GM10847 (cell line): ENCODE measurements around the gene CSTF3.

ENCODE experiments used
- POLR2A ChIP-seq: IDR thresholded peaks from 2 replicates; pipeline ENCODE4 v1.6.1; 2011; ENCODE audit not compliant: insufficient read length; ENCODE audit errors: extremely low read depth

Gene CSTF3

GRCh38 chr11:33161120-33162005, at the start of gene CSTF3:
Gene CSTF3 (minus strand): TSS chr11:33161480. CDS start chr11:33161325, 155 bp downstream.
- TF ChIP-seq POLR2A, result peak; percentile 67

GRCh38 chr11:33208150-33208549, 46.9 kb upstream of the CSTF3 start:
- TF ChIP-seq POLR2A, result no peak

- TF ChIP-seq POLR2A, result no peak
Observed at GRCh38 chr11:33207408-33207985, 46.2 kb upstream of the CSTF3 start.

GRCh38 chr11:33197915-33198727, 36.8 kb upstream of the CSTF3 start:
- TF ChIP-seq POLR2A, result no peak

- TF ChIP-seq POLR2A, result no peak
Observed at GRCh38 chr11:33195462-33196173, 34.3 kb upstream of the CSTF3 start.

- TF ChIP-seq POLR2A, result no peak
Observed at GRCh38 chr11:33194455-33194854, 33.2 kb upstream of the CSTF3 start.

- TF ChIP-seq POLR2A, result no peak
Observed at GRCh38 chr11:33191467-33191866, 30.2 kb upstream of the CSTF3 start.

- no peak for TF ChIP-seq POLR2A
Observed at GRCh38 chr11:33187998-33188722, 26.9 kb upstream of the CSTF3 start.

- no peak for TF ChIP-seq POLR2A
Observed at GRCh38 chr11:33185756-33186155, 24.5 kb upstream of the CSTF3 start.

- TF ChIP-seq POLR2A, result no peak
Observed at GRCh38 chr11:33182246-33182878, 21.1 kb upstream of the CSTF3 start.

- TF ChIP-seq POLR2A, result no peak
Observed at GRCh38 chr11:33179348-33179803, 18.1 kb upstream of the CSTF3 start.

GRCh38 chr11:33178443-33179180, 17.3 kb upstream of the CSTF3 start:
- no peak for TF ChIP-seq POLR2A

GRCh38 chr11:33177676-33178336, 16.5 kb upstream of the CSTF3 start:
- TF ChIP-seq POLR2A, result no peak
